ACHN (cell line): ENCODE measurements around the gene PRPF19.

Experiments used
- DNase-seq: peaks from one replicate; pipeline ENCODE4 v3.0.0-alpha.2; 2015
- in situ Hi-C: cut with HindIII; loops from 2 replicates; pipeline ENCODE4 v1.10.0; 2017; ENCODE audit warnings: low sequenced_read_pairs, low pct_ligation_motif_present, low pct_unique_long_range_greater_than_20kb

PRPF19 gene

GRCh38 chr11:60890696-60891095 is 15.7 kb downstream of the PRPF19 start:
- in situ Hi-C loops: no loop called here
- DNase-seq: no peak

GRCh38 chr11:60889869-60890311 is 16.5 kb downstream of the PRPF19 start:
- in situ Hi-C loops: no loop called here
- DNase-seq: no peak

- DNase-seq: peak; percentile 49
- in situ Hi-C loops: no loop called here
Observed at GRCh38 chr11:60887556-60887955, 18.8 kb downstream of the PRPF19 start.

GRCh38 chr11:60880643-60881282 is 25.6 kb downstream of the PRPF19 start:
- no peak for DNase-seq
- in situ Hi-C loops: no loop called here

GRCh38 chr11:60879971-60880588 is 26.3 kb downstream of the PRPF19 start:
- in situ Hi-C loops: no loop called here
- no peak for DNase-seq

- in situ Hi-C loops: no loop called here
- no peak for DNase-seq
Observed at GRCh38 chr11:60879104-60879503, 27.3 kb downstream of the PRPF19 start.

- no peak for DNase-seq
- in situ Hi-C loops: no loop called here
Observed at GRCh38 chr11:60878245-60879101, 27.9 kb downstream of the PRPF19 start.

- in situ Hi-C loops: no loop called here
- no peak for DNase-seq
Observed at GRCh38 chr11:60876168-60876485, 30.3 kb downstream of the PRPF19 start.

- in situ Hi-C loops: no loop called here
- no peak for DNase-seq
Observed at GRCh38 chr11:60875366-60876167, 30.8 kb downstream of the PRPF19 start.

GRCh38 chr11:60874421-60875365 is 31.7 kb downstream of the PRPF19 start:
- no peak for DNase-seq
- in situ Hi-C loops: no loop called here

GRCh38 chr11:60873533-60873932 is 32.9 kb downstream of the PRPF19 start:
- in situ Hi-C loops: no loop called here
- no peak for DNase-seq

- in situ Hi-C loops: no loop called here
- DNase-seq: peak; percentile 82
Observed at GRCh38 chr11:60872961-60873524, 33.3 kb downstream of the PRPF19 start.

GRCh38 chr11:60872124-60872960 is 34.0 kb downstream of the PRPF19 start:
- in situ Hi-C loops: no loop called here

GRCh38 chr11:60871378-60872061 is 34.9 kb downstream of the PRPF19 start:
- in situ Hi-C loops: no loop called here
- peak; percentile 7 for DNase-seq

More at GRCh38 chr11:60872124-60872960, 34.0 kb downstream of the PRPF19 start:
- peak; percentile 6 for DNase-seq

- DNase-seq: no peak
- in situ Hi-C loops: no loop called here
Observed at GRCh38 chr11:60870733-60871377, 35.5 kb downstream of the PRPF19 start.

GRCh38 chr11:60870276-60870675 is 36.1 kb downstream of the PRPF19 start:
- in situ Hi-C loops: no loop called here
- no peak for DNase-seq
